H1 (cell line): ENCODE results near the gene ACTA2. TPM values are rescaled to one million over a fixed set of nuclear protein-coding genes. Genes with fewer than 3 reads are reported as not detected.

Experiments
- CBX5 ChIP-seq: fragments of 300-800, 300-1000 bp; sonication (generic); IDR thresholded peaks from 2 replicates; pipeline ENCODE4 v1.7.1; 2016; ENCODE audit warnings: antibody characterized with exemption, low read length, low read depth
- polyA plus RNA-seq, 7 experiments: library from polyadenylated mRNA; depleted of rRNA in 3 of 7; stranded (reverse) in 5 of 7; unstranded in 2 of 7; fragments of >200 nt in 5 of 7; fragments of 200-250 nt in 2 of 7; gene quantifications; 1 replicate in 5 of 7; 2 replicates in 1 of 7; 4 replicates in 1 of 7; pipeline versions ENCODE4 v1.2.1 to v1.2.3, GENCODE V29; 2011 to 2013; ENCODE audit warnings: missing spikeins in 2 of 7, mixed read lengths in 2 of 7
- total RNA-seq: library from RNA; stranded (reverse); fragmentation: NEBNext Ultra II Directional; extraction: Animal tissue kit (Norgen Biotek cat#: 25700); gene quantifications from 2 replicates; pipeline ENCODE4 v1.2.1, GENCODE V29; 2021

ACTA2 gene
- total and polyA plus RNA-seq, 2 of the 8 experiments (the other 6 are each of a cell fraction or from before 2014, with no cell fraction given): 3.5 to 8.9 TPM

DNA sequence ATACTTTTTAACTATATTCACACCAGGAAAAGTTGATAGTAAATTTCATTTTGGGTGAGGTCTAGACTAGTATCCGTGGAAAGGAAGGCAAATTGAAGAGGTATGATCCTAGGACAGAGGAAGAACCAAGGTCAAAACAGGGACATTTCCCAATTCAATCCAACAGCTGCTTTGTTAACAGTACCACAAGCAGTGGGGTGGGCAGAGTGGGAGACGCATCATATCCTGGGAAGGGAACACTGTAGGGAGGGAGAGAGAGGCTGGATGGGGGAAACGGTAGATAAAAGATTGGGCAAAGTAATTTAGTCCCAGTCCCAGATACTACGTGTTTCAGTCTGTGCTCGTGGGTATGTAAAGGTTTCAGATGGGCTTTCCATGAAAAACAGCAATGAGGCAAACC lies 28.9 kb upstream of the ACTA2 start (continued):
- TF ChIP-seq CBX5: no peak
